GM19467 (cell line): ENCODE data around the gene NTMT1.
"Not testable (repeated sequence)": the region's sequence is repeated elsewhere in the genome, so short reads cannot be mapped to it uniquely, and the experiment has no call there.

Source experiments
- ATAC-seq: cut with Tn5 transposase; IDR thresholded peaks from one replicate; pipeline ENCODE4 v1.9.1; 2021; ENCODE audit warnings: mild to moderate bottlenecking, moderate library complexity; ENCODE audit not compliant: unreplicated experiment

The NTMT1 gene

DNA sequence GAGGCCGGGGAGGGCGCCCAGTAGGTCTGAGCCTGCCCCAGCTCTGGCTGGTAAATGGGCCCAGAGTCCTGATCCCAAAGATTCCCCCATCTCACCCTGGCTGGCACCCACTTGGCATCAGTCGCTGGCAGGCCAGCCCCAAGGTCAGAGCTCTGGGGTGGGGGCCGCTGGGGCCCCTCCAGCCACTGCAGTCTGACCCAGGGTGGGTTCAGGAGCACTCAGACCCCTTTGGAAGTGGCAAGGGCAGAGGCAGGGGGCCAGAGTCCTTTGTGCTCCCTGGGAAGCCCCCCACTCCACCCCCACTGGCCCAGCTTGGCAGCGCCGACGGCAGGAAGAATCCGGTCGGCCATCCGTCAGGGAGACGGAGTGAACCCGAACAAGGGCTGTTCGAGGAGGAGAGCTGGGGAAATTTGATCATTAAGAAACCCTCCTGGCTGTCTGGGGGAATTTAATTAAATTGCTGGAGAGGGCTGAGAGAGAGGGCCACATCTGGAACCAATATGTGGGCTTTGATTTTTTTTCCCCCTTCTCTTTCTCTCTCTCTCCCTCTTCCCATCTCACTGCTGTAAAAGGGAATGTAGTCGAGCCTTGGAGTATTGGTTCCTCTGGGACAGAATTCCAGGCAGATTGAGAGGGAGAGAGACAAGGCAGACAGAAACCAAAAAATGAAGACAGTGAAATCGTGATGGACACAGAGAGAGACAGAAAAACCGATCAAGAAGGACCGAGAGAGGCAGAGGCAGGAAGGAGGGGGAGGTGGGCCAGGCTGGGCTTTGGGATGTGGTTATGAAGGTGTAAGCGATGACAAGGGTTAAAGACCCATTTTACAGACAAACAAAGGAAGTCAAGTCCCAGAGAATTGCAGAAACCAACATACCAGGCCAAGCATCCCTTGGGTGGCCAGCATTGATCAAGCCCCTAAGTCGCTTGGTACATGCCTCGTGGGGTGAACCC is 24.0 kb downstream of the NTMT1 start:
- no peak for ATAC-seq

GRCh38 chr9:129650680-129651235 is 24.8 kb downstream of the NTMT1 start:
- ATAC-seq: no peak

DNA sequence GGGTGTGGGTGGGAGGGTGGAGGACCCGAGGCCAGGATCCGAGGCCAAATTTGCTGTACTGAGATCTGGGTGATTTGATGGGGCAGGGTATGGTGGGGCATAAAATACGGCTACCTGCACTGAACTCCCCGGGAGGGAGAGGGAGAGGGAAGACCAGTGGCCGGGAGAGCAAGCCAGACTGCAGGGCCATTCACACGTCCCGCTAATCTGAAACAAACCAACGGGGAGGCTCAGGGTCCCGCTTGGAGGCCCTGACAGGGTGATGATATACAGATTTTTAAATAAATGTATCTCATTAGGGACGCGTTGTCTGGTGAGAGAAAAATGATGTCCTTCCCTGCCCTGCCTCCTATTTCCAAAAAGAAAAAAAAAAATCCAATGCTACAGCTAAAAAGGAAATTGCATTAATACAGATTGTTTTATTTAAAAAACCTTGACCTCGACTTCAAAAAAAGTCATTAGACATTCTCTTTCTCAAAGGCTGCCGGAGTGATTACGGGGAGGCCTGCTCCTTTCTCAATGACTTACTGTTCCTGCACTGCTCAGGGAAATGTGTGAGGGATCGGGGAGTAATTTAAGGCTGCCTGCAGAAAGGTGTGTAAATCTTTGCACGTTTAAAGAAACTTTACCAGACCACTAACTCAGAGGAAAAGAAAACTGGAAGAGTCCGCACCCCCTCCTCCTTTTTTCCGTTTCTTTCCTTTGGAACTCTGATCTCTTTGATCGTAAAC is 28.0 kb downstream of the NTMT1 start:
- no peak for ATAC-seq

DNA sequence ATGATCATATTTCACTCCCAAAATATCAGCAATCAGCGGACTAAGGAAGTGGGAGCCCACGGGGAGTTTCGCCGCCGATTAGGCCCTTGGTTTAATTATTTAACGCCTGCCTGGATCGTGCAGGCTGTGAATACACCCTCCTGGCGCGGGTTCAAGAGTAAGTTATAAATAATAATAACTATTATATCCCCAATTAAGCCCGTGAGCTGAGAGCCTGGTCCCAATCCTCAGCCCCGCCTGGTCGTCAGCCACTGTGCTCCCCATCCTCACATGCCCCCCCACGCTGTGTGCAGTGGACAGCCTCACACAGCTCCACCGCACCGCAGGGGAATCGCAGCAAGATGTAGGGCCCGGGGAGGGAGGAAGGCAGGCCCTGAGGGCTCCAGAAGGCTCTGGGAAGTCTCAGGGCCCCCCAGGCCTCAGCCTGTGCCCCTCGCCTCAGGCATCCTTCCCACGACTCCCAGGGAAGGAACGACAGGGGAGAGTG is 28.6 kb downstream of the NTMT1 start:
- no peak for ATAC-seq

GRCh38 chr9:129655154-129655553 is 29.2 kb downstream of the NTMT1 start:
- ATAC-seq: no peak

DNA sequence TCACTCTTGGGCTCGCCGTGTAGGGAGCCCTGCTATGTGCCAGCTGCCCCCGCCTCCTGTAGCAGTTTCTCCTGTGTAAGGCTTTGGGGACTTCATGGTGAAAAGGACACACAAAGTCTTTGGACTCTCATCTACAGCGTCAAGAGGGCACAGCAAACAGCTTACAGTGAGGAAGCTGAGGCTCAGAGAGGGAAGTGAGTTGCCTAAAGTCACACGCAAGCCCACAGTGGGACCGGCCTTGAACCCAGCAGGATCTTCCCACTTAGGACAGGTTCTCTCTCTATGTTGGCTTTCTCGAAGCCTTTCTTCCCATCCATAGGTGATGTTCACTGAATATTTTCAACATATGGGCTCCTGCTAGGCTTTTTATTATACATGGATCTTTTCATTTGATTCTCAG is 29.7 kb downstream of the NTMT1 start:
- ATAC-seq: no peak

DNA sequence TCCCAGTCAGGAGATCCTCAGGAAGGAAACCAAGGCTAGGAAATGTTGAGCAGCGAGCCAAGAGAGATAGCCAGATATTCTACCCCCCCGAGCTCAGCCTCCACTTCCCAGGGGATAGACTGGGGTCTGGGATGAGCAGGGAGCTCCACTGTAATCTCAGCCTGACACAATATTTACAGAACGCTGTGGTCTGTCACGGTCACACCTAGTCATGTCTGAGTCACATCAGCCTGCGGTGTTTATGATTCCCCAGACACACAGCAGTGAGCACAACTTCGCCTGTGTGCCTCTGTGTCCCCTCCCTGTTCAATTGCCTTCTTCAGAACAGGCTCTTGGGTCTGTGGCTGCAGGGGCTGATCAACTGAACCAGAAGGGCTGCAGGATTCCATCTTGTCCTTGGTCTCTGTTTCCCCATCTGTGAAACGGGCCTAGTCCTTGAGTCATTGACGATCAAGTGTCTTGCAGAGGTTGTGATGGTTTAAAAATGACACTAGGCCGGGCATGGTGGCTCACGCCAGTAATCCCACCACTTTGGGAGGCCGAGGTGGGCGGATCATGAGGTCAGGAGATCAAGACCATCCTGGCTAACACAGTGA is 30.9 kb downstream of the NTMT1 start:
- no peak for ATAC-seq

GRCh38 chr9:129661029-129661428 is 35.1 kb downstream of the NTMT1 start:
- no peak for ATAC-seq

- ATAC-seq: not testable (repeated sequence)
Observed at GRCh38 chr9:129662239-129662638, 36.3 kb downstream of the NTMT1 start.

DNA sequence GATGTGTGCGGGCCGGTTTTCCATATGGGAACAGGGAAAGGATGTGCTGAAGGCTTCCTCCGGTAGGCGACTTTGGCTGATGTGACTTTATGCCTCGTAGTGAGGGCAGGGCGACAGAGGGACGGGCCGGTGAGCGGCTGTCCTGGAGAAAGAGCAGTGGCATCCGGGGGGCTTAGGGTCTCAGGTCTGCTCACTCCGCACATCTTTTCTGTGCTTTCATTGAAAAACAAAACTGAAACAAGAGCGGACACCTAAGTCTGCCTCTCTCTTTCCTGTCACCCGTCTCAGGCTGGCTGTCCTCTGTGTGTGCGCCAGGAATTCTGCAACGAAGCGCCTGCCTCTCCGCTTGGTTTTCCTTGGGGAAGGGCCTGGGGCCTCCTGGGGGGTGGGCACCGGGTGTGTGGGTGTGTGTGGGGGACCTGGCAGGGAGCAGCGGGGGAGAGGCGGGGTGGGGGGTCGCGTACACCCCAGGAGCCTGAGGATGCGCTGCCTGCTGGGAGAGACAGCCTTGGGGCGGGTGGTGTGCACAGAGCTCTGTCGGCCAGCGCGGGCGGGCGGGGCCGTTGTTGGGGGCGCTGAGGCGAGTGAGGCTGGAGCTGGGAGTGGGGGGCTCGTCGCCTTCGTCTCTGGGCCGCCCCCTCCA is 38.9 kb downstream of the NTMT1 start:
- ATAC-seq: no peak

- no peak for ATAC-seq
Observed at GRCh38 chr9:129665389-129665775, 39.4 kb downstream of the NTMT1 start, which contains the start of gene PRRX2. Gene PRRX2 (plus strand): TSS chr9:129665647. CDS start chr9:129665868, 221 bp downstream.

DNA sequence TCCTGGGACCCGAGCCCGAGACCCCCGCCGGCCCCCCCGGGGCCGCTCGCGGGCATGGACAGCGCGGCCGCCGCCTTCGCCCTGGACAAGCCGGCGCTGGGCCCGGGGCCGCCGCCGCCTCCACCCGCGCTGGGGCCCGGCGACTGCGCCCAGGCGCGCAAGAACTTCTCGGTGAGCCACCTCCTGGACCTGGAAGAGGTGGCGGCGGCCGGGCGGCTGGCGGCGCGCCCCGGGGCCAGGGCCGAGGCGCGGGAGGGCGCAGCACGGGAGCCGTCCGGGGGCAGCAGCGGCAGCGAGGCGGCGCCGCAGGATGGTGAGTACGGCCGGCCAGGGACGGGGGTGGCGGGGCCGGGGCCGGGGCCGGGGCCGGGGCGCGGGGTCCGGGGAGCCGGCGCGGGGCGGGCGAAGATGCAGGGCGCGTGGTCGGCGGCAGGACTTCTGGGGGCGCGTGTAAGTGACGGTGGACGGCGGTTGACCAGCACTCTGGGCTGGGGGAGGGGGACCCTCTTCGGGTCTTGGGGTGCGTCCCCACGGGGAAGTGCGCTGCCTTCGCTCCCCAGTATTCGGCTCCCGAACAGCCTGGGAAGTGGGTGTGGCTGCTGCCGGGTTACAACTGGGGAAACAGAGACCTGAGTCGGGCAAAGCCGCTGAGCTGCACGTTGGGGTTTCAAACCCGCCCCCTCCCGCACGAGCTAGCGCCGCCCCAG is 40.0 kb downstream of the NTMT1 start:
- no peak for ATAC-seq

- no peak for ATAC-seq
Observed at GRCh38 chr9:129666575-129666974, 40.6 kb downstream of the NTMT1 start.

GRCh38 chr9:129667378-129667777 is 41.4 kb downstream of the NTMT1 start:
- no peak for ATAC-seq

DNA sequence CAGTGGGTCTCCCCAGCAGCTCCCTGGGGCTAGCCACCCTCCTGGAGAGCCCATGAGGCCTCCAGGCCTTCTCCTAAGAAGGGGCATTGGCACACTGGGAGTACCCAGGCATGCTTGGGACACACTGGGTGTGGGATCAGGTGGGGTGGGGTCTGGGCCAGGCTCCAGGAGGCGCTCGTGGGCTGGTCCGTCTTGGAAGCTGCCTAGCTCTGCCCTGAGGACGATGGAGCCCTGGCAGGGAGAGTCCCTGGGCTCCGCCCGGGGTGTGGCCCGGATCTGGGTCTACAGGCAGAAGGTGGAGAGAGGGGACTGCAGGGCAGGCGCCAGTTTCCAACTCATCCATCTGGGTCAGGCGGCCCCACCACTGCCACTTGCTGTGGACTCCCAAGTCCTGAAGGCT is 41.9 kb downstream of the NTMT1 start:
- no peak for ATAC-seq

- no peak for ATAC-seq
Observed at GRCh38 chr9:129669141-129669718, 43.3 kb downstream of the NTMT1 start.

GRCh38 chr9:129669946-129670345 is 44.0 kb downstream of the NTMT1 start:
- no peak for ATAC-seq

GRCh38 chr9:129671065-129671464 is 45.1 kb downstream of the NTMT1 start:
- ATAC-seq: no peak

GRCh38 chr9:129671519-129671918 is 45.6 kb downstream of the NTMT1 start:
- no peak for ATAC-seq

DNA sequence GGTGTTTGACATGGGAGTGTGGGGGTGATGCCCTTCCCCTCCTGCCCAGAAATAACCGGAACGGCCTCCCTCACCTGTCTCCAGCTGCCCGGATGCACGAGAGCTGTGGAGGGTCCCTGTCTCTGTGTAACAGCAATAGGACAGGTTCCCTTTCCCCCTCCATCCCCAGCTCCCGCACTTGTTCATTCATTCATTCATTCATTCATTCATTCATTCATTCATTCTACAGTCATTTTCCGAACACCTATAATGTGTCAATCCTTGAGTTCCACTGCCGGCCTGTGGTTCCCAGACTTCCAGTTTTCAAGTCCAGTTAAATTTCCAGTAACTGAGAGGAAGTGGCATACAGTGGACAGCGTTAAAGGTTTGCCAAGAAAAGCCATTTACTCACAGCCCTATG is 46.7 kb downstream of the NTMT1 start:
- ATAC-seq: no peak
